SK-N-SH (cell line): ENCODE measurements around the gene KRTAP5-11.
"Not testable (repeated sequence)": the region's sequence is repeated elsewhere in the genome, so short reads cannot be mapped to it uniquely, and the experiment has no call there.

Experiments
- EZH2phosphoT487 ChIP-seq: fragments of 200-600 bp; sonication (generic); IDR thresholded peaks from 2 replicates; pipeline ENCODE4 v1.6.1; 2017; ENCODE audit warnings: low read depth, mixed run types, mild to moderate bottlenecking, antibody characterized with exemption, moderate library complexity, borderline replicate concordance
- JUND ChIP-seq: IDR thresholded peaks from 2 replicates; pipeline ENCODE4 v1.4.0; 2012
- RAD21 ChIP-seq: IDR thresholded peaks from 2 replicates; pipeline ENCODE4 v1.6.1; 2012; ENCODE audit warnings: mild to moderate bottlenecking, low read length
- REST ChIP-seq: IDR thresholded peaks from 2 replicates; pipeline ENCODE4 v1.6.1; 2012; ENCODE audit warnings: mild to moderate bottlenecking, low read depth, low read length, moderate library complexity
- TAF1 ChIP-seq: IDR thresholded peaks from 2 replicates; pipeline ENCODE4 v1.6.1; 2012; ENCODE audit warnings: low read depth, mild to moderate bottlenecking, low read length, moderate library complexity, borderline replicate concordance
- TF ChIP-seq, protein P1 (sequence below): fragments of 150-350 bp; IDR thresholded peaks from 2 replicates; pipeline ENCODE4 v1.6.1; 2017; ENCODE audit warnings: antibody characterized with exemption, low read length, low read depth, borderline replicate concordance
- TF ChIP-seq, protein P2 (sequence below): fragments of 200-600 bp; sonication (generic); IDR thresholded peaks from 2 replicates; pipeline ENCODE4 v1.6.1; 2017; ENCODE audit warnings: antibody characterized with exemption, mild to moderate bottlenecking, moderate library complexity

- TF ChIP-seq, protein P1, sequence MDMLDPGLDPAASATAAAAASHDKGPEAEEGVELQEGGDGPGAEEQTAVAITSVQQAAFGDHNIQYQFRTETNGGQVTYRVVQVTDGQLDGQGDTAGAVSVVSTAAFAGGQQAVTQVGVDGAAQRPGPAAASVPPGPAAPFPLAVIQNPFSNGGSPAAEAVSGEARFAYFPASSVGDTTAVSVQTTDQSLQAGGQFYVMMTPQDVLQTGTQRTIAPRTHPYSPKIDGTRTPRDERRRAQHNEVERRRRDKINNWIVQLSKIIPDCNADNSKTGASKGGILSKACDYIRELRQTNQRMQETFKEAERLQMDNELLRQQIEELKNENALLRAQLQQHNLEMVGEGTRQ: not testable (repeated sequence)
- TF ChIP-seq, protein P2, sequence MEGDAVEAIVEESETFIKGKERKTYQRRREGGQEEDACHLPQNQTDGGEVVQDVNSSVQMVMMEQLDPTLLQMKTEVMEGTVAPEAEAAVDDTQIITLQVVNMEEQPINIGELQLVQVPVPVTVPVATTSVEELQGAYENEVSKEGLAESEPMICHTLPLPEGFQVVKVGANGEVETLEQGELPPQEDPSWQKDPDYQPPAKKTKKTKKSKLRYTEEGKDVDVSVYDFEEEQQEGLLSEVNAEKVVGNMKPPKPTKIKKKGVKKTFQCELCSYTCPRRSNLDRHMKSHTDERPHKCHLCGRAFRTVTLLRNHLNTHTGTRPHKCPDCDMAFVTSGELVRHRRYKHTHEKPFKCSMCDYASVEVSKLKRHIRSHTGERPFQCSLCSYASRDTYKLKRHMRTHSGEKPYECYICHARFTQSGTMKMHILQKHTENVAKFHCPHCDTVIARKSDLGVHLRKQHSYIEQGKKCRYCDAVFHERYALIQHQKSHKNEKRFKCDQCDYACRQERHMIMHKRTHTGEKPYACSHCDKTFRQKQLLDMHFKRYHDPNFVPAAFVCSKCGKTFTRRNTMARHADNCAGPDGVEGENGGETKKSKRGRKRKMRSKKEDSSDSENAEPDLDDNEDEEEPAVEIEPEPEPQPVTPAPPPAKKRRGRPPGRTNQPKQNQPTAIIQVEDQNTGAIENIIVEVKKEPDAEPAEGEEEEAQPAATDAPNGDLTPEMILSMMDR: not testable (repeated sequence)
- TF ChIP-seq REST, RAD21, JUND, EZH2phosphoT487, TAF1: not testable (repeated sequence)
Measured at GRCh38 chr11:71608272-71608671, 25.6 kb upstream of the KRTAP5-11 start.
